Measurements from ENCODE around the gene NKG7.
"Not testable (repeated sequence)": the region's sequence is repeated elsewhere in the genome, so short reads cannot be mapped to it uniquely, and the experiment has no call there.

NKG7 gene, protein sequence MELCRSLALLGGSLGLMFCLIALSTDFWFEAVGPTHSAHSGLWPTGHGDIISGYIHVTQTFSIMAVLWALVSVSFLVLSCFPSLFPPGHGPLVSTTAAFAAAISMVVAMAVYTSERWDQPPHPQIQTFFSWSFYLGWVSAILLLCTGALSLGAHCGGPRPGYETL

DNA sequence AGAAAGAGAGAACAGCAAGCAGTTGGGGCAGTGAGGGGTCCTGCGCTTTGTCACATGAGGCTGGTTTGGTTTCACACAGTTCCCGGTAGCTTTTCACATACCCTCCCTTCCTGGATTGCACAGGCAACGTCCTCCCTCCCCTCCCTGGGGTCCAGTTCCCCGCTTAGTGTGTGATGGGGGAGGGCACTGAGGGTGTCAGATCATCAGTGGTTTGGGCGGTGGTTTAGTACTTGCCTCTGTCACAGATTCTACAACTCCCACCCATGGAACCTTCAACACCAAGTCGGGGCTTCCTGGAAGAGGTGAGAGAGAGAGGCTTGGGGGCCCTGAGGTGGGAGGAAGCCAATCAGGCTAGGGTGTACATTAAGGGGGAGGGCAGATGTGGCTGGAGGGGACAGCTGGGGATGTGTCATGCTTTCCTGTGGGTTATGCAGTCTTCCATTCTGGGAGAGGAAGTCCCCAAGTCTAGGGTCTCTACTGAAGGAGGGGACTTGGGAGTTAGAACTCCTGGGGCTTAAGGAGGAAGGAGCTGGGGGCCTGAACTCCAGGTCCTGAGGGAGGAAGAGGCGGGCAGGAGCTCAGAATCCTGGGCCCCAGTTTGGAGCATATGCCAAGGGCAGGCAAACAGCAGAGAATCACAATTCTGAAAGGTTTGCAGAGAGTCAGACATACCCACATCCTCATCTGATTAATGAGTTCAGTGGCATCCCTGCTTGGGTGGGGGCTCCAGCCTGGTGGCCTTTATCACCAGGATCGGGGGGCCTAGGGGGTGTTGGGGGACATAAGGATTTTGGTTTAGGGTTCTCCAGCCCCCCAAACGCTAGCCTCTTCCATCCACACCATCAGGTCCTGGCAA, at the start of gene NKG7:
NKG7 (minus strand) TSS at position 6 of the 856 bp plus-strand sequence. CDS start 119 bp downstream, outside the sequence.
- H3K4me3 ChIP-seq (ENCODE audit: low read depth, low read length) = no peak within 1 kb of the TSS
- TF ChIP-seq, protein P1, sequence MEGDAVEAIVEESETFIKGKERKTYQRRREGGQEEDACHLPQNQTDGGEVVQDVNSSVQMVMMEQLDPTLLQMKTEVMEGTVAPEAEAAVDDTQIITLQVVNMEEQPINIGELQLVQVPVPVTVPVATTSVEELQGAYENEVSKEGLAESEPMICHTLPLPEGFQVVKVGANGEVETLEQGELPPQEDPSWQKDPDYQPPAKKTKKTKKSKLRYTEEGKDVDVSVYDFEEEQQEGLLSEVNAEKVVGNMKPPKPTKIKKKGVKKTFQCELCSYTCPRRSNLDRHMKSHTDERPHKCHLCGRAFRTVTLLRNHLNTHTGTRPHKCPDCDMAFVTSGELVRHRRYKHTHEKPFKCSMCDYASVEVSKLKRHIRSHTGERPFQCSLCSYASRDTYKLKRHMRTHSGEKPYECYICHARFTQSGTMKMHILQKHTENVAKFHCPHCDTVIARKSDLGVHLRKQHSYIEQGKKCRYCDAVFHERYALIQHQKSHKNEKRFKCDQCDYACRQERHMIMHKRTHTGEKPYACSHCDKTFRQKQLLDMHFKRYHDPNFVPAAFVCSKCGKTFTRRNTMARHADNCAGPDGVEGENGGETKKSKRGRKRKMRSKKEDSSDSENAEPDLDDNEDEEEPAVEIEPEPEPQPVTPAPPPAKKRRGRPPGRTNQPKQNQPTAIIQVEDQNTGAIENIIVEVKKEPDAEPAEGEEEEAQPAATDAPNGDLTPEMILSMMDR (IDR thresholded peaks at IDR 0.05; ENCODE audit: low read depth, low read length) = no peak

GRCh38 chr19:51422053-51422448, 49.6 kb upstream of the NKG7 start:
- no peak overlapping the region for H3K4me3 ChIP-seq (ENCODE audit: low read depth, low read length)
- TF ChIP-seq, protein P1 (IDR thresholded peaks at IDR 0.05; ENCODE audit: low read depth, low read length) = peak; percentile 95

GRCh38 chr19:51421229-51422052, 49.0 kb upstream of the NKG7 start:
- TF ChIP-seq, protein P1 (IDR thresholded peaks at IDR 0.05; ENCODE audit: low read depth, low read length) = no peak
- H3K4me3 ChIP-seq (ENCODE audit: low read depth, low read length) = no peak overlapping the region

DNA sequence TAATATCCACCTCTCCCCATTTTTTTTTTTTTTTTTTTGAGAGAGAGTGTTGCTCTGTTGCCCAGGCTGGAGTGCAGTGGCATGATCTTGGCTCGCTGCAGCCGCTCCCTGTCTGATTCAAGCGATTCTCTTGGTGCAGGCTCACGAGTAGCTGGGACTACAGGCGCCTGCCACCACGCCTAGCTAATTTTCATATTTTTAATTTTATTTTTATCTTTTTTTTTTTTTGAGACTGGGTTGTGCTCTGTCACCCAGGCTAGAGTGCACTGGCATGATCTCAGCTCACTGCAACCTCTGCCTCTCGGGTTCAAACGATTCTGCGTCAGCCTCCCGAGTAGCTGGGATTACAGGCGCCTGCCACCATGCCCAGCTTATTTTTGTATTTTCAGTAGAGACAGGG, 48.1 kb upstream of the NKG7 start:
- H3K4me3 ChIP-seq (ENCODE audit: low read depth, low read length) = not testable (repeated sequence)

GRCh38 chr19:51418707-51419106, 46.3 kb upstream of the NKG7 start:
- H3K4me3 ChIP-seq (ENCODE audit: low read depth, low read length) = no peak overlapping the region
- TF ChIP-seq, protein P1 (IDR thresholded peaks at IDR 0.05; ENCODE audit: low read depth, low read length) = no peak

DNA sequence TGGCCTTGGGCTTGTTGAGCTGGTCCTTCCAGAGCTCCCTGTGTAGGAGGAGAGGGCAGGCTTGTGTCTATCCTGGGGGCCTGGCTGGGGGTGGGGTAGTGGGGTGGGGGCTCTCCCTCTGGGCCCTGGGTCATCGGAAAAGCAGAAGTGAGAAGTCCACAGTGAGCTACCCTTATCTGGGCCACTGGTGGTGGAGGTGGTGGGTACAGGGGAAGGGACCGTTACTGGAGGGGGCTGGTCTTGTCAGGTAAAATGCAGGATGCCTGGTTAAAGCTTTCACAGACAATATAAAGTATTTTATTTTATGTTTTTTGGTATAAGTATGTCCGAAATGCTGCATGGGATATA, 45.3 kb upstream of the NKG7 start:
- no peak overlapping the region for H3K4me3 ChIP-seq (ENCODE audit: low read depth, low read length)
- TF ChIP-seq, protein P1 (IDR thresholded peaks at IDR 0.05; ENCODE audit: low read depth, low read length) = no peak

GRCh38 chr19:51417107-51417809, 44.8 kb upstream of the NKG7 start, which contains the start of gene SIGLEC10:
Gene SIGLEC10, minus strand, starts transcription at chr19:51417642. Its CDS starts 61 bp downstream, at chr19:51417581.
- TF ChIP-seq, protein P1 (IDR thresholded peaks at IDR 0.05; ENCODE audit: low read depth, low read length) = no peak

GRCh38 chr19:51416422-51416821, 44.0 kb upstream of the NKG7 start:
- H3K4me3 ChIP-seq (ENCODE audit: low read depth, low read length) = not testable (repeated sequence)

More at GRCh38 chr19:51417107-51417809, 44.8 kb upstream of the NKG7 start, which contains the start of gene SIGLEC10:
- no peak within 1 kb of the TSS for H3K4me3 ChIP-seq (ENCODE audit: low read depth, low read length)
